ENCODE data around the gene LRMDA.

Gene LRMDA

DNA sequence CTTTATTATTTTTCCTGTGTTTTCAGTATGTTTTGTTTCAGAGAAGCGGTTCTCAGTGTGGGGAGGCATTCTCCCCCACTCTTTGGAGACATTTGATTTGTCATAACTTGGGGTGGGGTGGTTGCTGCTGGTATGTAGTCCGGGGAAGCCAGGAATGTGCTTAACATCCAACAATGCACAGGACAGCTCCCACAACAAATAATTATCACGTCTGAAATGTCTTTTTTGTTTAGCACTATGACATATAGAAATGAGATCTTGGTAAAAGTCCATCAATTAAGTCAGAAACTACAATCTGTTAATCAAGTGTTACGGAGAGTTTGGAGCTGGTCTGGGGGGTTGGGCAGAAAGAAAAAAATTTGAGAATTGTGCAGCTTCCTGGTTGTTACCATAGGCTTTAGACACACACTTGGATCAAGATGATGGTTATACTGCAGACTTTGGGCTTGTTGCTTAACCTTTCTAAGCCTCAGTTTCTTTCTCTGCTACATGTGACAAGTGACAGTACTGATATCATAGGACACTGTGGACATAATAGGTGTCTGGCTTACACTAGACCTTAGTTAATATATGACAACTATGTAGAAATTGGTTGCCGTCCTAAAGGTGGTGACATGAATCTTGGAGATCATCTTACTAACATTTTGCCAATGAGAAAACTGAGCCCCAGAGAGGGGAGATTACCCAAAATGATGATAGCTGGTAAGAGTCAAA lies 113.7 kb downstream of the LRMDA start:
- DNase-seq: no peak

DNA sequence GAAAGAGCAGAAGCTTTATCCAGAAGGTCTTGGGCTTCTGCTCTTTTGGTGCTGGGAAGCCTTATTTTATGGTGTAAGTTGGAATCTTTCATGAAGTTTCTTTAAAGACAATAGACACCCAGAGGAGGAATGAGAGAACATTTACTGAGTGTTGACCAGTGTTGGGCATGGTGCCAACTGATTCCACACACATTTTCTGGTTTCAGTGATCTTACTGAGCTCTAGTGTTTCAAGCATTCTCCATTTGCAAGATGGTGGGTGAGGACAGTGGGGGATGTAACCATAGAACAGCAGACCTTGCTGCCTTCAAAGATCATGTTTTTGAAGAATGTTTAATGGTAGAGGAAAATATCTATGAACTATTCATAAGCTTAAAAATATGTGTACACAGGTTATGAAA lies 114.6 kb downstream of the LRMDA start:
- no peak for DNase-seq

DNA sequence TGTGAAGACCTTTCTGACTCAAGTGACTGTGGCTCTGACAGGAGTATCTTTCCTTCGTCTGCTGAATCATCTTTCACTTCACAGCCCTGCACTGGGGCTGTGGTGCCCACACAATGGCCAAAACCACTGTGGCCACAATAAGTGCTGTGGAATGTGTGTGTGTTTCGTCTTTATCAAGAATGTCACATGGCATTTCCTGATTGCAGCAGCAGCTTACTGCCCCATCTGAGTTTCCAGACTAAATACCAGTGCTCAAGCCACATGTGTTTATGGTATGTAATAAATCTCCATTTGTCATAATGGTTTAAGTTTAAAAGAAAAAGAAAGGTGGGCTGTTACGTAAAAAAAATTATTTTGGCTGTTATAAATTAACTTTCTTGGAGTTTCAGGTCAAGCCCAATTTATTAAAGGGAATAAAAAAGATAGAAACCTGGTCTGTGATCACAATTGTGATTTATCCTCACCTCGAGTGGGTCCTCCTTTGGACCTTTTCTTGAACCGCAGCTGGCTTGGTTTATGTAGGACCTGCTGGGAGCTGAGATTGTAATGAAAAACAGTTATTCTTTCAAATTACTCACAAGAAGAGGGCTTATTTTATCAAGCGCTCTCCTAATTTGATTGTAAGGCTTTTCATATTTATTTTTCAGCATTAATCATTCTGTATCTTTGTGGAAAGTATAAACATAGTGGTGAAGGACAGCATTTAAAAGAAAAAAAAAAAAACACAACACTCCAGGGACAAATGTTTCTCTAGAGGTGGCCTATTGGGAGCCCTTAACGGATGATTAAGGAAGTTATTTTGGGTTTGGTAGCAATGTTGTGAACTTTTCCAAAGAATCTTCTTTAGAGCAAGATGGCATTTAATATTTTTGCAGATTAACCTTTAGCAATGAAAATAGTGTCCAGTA lies 116.2 kb downstream of the LRMDA start:
- DNase-seq: no peak

DNA sequence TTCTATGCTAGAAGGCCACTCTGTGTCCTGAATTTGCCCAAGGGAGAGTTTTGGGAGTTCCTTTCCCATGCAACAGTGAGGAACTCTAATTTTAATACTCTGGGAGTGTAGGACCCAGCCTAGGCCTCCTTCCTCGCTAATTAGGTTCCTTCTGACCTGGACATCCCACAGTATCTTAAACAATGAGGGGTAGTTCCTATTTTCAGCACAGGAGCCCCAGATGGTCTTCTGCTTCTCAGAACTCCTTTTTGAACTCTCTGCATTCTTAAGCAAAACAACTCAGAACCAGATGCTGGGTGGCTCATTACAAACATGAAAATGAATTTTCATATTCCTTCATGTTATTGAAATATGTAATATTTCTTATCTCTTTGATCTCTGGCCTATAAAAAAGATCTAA lies 116.9 kb downstream of the LRMDA start:
- DNase-seq: no peak

DNA sequence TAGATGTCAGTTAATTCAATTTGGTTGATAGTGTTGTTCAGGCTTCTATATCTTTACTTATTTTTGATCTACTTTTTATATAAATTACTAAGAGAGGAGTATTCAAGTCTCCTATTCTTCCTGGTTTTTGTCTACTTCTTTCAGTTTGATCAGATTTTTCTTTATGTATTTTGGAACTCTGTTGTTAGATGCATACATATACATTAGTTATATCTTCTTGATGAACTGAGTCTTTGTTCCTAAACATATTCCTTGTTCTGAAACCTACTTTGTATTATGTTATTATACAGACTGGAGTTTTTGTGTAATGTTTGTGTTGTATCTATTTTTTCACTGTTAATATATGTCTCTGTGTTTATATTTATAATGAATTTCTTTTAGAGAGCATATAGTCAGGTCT lies 118.8 kb downstream of the LRMDA start:
- no peak for DNase-seq

DNA sequence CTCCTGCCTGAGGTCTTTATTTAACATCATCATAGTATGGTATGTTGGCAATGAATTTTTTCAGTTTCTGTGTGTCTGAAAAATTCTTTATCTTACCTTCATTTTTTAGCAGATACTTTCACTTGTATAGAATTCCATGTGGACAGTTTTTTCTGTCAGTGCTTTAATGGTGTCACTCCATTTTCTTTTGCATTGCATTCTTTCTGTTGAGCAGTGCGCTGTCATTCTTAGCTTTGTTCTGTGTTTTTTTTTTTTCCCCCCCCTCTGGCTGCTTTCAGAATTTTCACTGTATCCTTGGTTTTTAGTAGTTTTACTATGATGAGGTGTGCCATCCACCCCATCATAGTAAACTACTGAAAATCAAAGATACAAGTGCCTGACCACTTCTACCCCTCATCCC lies 120.7 kb downstream of the LRMDA start:
- no peak for DNase-seq

DNA sequence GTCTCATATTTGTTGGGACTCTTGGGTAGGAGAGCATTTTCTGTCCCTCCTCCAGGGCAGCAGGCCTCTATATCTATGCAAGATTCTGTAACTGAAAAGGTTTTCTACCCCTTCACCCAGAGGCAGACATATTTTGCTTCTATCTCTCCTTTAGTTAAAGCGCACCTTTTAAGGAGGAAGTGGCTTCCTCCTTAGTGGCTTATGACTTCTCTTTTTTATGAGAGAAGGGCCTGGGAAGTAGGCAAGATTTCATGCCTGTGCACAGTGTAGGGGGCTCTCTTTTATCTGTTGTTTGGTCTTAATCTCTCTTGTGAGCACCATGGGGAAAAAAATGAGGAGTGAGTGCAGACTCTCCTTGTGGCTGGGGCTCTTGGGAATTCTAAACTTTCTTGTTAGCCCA lies 122.1 kb downstream of the LRMDA start:
- DNase-seq: no peak

DNA sequence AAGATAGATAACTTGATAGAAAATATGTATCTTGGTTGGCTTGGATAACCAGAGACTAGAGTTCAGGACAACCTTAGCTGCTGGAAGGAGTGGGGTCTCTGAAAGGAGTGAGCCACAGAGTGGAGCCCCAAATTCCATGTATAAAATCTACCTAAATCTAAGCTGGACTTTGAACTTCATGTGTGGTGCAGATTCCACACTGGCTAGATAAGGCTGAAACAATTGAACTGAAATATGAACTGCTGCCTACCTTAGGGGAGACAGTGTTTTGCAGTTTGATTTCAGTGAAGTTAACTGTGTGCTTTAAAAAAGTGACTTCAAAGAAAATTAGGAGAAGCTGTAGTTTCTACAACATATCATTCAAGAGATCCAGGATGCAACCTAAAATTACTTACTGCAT lies 123.9 kb downstream of the LRMDA start:
- no peak for DNase-seq

DNA sequence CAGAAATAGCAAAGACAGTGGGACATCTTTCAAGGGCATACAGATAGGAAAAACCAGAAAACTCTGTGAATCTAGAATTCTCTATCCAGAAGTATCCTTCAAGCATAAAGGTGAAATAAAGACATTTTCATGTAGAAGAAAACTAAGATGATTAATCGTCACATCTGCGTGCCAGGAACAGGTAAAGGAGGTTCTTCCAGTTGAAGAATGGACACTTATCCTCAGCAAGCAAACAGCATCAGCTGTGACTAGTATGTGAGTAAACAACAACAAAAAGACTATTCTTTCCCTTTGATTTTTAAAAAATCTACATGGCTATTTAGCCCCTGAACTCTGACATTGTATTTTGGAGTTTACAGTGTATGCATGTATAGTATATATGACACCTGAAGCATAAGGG lies 124.9 kb downstream of the LRMDA start:
- no peak for DNase-seq

DNA sequence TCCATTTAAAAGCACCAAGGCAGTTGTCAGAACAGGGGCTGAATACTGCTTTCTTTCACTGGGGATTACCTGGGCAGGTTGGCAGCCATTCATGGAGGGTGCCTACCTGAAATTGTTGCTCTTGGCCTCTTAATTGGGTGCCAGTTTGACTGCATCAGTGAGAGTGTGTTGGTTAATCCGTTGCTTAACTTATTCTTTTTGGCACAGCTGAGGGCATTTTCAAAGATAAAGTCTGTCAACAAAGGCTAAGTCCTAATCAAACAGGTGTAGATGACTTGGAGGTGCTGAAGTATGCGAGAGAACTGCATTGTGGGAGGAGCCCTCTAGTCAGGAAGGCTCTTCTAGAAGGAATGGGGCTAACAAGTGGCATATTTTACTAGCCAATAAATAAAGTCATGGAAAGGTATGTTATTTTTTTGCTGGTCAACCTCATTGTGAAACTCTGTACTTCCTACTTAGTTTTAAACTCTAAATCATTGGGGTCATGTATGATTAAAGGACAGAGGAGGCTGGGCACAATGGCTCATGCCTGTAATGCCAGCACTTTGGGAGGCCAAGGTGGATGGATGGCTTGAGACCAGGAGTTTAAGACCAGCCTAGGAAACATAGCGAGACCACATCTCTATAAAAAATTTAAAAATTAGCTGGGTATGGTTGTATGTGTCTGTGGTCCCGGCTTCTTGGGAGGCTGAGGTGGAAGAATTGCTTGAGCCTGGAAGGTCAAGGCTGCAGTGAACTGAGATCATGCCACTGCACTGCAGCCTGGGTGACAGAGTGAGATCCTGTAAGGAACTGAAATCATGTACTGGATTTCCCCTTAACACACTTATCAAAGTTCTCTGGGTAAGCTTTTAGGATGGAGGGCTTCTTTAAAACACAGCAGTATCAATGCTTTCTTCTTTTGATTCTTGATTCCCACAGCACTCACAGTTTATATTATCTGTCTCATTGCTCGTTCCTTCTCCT lies 134.1 kb downstream of the LRMDA start:
- no peak for DNase-seq

DNA sequence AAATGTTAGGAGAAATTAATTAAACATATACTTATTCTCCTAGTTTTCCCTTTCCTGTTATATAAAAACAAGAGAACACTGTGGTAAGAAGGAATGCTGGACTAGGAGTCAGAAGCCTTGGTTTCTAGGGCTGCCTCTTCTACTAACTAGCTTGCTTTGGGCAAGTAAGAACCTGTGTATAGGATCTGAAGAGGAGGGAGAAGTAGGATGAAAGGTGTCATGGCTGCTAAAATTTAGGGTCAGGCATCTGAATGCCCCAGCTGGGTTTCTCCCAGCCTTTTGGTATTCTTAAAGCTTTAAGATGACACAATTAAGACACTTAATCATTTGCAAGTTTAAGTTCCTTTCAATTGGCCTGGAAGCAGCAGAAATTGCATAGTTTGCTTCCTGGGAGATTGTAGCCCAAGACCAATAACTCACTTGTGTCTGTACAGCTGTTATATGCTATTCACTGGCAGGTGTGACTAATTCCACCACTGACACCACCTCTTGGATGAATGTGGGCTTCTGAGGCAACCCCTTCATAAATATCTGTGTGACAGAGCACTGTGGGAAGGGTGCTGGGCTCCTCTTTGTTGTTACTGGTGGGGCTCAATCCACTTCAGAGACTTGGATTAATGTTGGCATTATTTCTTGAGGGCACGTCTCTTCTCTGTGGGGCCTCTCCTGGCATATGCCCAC lies 137.2 kb downstream of the LRMDA start:
- DNase-seq: no peak

DNA sequence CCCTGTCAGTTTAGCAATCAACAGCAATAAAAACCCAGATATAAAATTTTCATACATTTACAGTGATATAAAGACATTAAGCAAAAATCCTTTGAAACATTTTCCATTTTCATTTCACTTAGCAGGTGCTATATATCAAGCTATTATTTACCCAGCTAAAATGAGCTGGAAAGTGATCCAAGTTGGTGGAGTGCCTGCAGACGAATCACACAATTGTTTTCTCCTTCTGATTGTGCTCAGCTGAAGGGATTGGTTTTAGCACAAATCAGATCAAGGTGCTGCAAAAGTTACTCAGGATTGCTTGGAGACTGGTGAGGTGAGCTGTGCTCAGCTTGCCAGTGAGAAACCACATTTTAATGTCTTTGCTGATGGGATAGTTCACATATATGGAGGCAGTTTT lies 138.1 kb downstream of the LRMDA start:
- no peak for DNase-seq

DNA sequence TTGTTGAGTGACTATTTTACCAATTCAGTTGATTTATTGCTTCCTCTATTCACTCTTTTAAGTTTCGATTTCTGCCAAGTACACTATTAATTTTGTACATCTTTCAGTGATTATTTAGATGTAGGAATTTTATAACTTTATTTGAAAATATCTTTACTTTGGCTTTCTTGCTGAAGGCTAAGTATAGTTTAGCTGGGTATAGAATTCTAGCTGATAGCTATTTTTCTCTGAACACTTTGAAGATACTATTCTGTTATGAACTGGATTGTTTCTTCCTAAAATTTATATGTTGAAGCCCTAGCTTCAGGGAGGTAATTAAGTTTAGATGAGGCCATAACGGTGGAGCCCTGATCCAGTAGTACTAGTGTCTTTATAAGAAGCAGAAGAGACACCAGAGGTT lies 141.1 kb downstream of the LRMDA start:
- DNase-seq: no peak

DNA sequence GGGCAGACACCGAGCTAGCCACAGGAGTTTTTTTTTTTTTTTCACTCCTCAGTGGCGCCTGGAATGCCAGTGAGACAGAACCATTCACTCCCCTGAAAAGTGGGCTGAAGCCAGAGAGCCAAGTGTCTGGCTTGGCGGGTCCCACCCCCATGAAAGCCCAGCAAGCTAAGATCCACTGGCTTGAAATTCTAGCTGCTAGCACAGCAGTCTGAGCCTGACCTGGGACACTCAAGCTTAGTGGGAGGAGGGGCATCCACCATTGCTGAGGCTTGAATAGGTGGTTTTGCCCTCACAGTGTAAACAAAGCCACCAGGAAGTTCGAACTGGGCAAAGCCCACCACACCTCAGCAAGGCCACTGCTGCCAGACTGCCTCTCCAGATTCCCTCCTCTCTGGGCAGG lies 144.5 kb downstream of the LRMDA start:
- no peak for DNase-seq

DNA sequence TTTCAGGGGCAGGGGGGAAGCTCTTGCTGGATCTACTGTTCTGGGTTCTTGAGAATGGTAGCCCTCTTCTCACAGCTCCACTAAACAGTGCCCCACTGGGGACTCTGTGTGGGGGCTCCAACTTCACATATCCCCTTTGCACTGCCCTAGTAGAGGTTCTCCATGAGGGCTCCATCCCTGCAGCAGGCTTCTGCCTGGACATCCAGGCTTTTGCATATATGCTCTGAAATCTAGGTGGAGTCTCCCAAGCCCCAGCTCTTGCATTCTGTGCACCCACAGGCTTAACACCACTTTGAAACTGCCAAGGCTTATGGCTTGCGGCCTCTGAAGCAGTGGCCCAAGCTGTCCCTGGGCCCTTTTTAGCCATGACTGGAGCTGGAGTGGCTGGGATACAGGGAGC lies 150.7 kb downstream of the LRMDA start:
- no peak for DNase-seq

DNA sequence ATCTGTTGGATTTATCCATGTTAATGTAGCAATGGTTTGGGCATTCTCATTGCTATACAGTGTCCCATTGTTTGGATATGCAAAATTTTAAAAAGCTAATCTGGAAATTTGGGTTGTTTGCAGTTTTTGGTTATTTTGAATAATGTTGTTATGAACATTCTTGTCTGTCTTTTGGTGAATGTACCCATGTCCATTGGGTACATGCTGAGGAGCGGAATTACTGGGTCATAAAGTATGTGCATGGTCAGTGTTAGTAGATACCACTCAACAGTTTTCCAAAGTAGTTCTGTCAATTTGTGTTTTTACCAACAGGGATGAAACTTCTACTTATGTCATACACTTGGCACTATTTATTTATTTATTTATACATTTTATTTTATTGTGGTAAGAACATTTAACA lies 153.9 kb downstream of the LRMDA start:
- DNase-seq: no peak

DNA sequence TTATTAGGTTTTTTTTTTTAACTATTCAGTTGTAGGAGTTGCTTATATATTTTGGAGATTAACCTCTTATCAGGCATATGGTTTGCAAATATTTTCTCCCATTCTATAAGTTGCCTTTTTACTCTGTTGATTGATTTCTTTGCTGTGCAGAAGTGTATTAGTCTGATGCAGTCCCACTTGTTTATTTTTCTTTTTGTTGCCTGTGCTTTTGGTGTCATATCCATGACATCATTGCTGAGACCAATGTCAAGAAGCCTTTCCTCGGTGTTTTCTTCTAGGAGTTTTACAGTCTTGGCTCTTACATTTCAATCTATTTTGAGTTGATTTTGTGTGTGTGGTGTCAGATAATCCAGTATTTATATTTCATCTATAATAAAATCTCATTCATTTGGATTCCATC lies 155.4 kb downstream of the LRMDA start:
- DNase-seq: no peak

DNA sequence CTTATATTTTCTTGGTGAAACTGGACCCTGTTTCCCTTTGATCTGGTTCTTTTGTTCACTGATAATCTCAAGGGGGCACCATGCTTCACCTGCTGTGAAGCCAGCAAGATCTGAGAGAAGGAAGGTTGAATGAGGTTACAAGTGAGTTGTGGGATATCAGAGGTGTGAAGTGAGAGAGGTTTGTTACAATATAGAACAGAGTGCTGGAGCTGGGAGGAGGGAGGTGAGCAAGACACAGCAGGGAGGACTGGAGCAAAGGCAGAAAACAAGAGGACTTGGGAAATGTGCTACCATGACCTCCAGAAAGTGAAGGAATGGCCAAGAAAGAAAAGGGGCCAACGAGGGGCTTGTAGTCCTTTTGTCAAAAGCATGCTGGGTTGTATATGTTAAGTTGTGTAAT lies 156.6 kb downstream of the LRMDA start:
- no peak for DNase-seq

DNA sequence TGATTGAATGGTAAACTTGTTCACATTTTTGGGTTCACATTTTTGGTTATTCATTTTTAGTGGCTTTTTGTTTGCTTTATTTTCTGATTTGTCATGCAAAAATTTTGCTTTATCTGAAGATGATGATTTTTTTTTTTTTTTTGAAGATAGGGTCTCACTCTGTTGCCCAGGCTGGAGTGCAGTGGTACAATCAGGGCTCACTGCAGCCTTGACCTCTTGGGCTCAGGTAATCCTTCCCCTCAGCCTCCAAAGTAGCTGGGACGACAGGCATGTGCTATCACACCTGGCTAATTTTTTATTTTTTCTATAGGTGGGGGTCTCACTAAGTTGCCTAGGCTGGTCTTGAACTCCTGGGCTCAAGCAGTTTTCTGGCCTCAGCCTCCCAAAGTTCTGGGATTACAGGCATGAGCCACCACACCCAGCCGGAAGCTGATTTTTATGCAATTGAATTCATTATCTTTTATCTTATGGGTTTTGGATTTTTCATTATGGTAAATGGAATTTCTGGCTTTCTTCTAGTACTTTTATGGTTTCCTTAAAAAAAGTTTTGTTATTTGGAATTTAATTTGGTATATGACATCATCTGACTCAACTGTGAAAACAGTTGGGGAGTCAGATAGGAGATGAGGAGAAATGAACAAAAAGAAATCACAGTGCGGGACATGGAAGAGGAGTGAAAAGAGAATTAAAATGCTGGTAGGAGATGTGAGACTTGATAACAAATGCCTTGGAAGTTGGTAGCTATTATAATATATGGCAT lies 158.7 kb downstream of the LRMDA start:
- no peak for DNase-seq

DNA sequence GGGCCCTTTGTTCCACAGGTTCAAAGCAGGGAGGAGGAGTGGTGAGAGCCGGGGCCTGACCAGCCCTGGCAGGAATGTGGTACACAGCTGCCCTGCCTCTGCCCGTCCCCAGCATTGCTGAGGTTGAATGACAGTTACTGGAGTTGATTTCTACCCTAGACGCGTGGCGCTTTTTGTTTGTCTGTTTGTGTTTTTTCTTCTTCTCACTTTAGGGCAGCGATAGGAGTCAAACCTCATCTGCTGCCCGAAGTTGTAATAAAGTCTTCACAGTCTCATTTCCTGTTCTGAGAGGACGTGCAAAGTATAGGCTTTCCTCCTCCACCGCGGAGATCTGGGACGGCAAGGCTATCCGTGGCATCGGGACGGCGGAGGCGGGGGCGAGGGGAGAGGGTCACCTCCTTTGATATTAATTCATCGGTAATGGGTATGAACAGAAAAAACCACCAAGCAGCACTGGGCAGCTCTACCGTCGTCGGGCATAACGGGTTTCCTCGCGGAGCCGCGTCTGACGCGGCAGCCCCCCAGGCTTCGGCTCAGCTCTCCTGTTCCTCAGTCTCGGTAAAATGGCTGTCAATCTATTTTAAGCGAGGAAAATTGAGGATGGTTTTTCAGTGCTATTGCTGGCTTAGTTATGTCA lies 160.8 kb downstream of the LRMDA start:
- DNase-seq: no peak

Measured in stimulated activated naive CD4-positive, alpha-beta T cell (primary cell).